ENCODE data around the gene SLC38A3. TPM values are rescaled to one million over a fixed set of nuclear protein-coding genes. Genes with fewer than 3 reads are reported as not detected.

The SLC38A3 gene
- total and polyA plus RNA-seq, 9 of the 15 experiments (the other 6 are each of a cell fraction or from before 2014, with no cell fraction given): 0.09 to 0.38 (median 0.16) TPM; not detected in 6

- no peak for TF ChIP-seq RREB1 (CRISPR knock-in tag; IDR thresholded peaks at IDR 0.05)
- TF ChIP-seq IRF2 (CRISPR knock-in tag; IDR thresholded peaks at IDR 0.05): no peak
- peak; percentile 50; the same call in 1 of the 2 replicates for TF ChIP-seq SMAD4 (CRISPR knock-in tag; conservative IDR thresholded peaks at IDR 0.05)
- no peak for TF ChIP-seq BDP1 (IDR thresholded peaks at IDR 0.05; ENCODE audit: insufficient read depth, insufficient read length)
- no peak for TF ChIP-seq BRCA1 (IDR thresholded peaks at IDR 0.05)
- no peak for TF ChIP-seq BRCA1 (CRISPR knock-in tag; IDR thresholded peaks at IDR 0.05)
- no peak for TF ChIP-seq NFATC3 (IDR thresholded peaks at IDR 0.05)
- no peak for TF ChIP-seq ZBED1 (IDR thresholded peaks at IDR 0.05)
- TF ChIP-seq EHMT2 (IDR thresholded peaks at IDR 0.05): no peak
- TF ChIP-seq CREB5 (CRISPR knock-in tag; IDR thresholded peaks at IDR 0.05): no peak
- peak; percentile 54; the same call in 1 of the 2 replicates for TF ChIP-seq STAG1 (CRISPR knock-in tag; IDR thresholded peaks at IDR 0.05; ENCODE audit: borderline replicate concordance)
- no peak for TF ChIP-seq ZNF12 (CRISPR knock-in tag; IDR thresholded peaks at IDR 0.05)
- TF ChIP-seq STAT6 (CRISPR knock-in tag; IDR thresholded peaks at IDR 0.05): no peak
Observed at GRCh38 chr3:50260027-50260941, 55.2 kb downstream of the SLC38A3 start (continued).

Measured in K562 (cell line).